Measurements from ENCODE around the gene UNC5B.
"Not testable (repeated sequence)": the region's sequence is repeated elsewhere in the genome, so short reads cannot be mapped to it uniquely, and the experiment has no call there.

Gene UNC5B

GRCh38 chr10:71269301-71270288 is 57.2 kb downstream of the UNC5B start:
- DNase-seq: no peak

- peak; percentile 62 for DNase-seq
Observed at GRCh38 chr10:71270301-71271220, 58.2 kb downstream of the UNC5B start.

GRCh38 chr10:71271662-71272055 is 59.3 kb downstream of the UNC5B start:
- DNase-seq: no peak

- no peak for DNase-seq
Observed at GRCh38 chr10:71272056-71272771, 59.8 kb downstream of the UNC5B start.

- DNase-seq: not testable (repeated sequence)
Observed at GRCh38 chr10:71272974-71273373, 60.6 kb downstream of the UNC5B start.

GRCh38 chr10:71273506-71273905 is 61.1 kb downstream of the UNC5B start:
- DNase-seq: no peak

- no peak for DNase-seq
Observed at GRCh38 chr10:71274901-71275796, 62.8 kb downstream of the UNC5B start.

- DNase-seq: no peak
Observed at GRCh38 chr10:71276873-71277272, 64.5 kb downstream of the UNC5B start.

- DNase-seq: no peak
Observed at GRCh38 chr10:71277914-71278665, 65.7 kb downstream of the UNC5B start.

- no peak for DNase-seq
Observed at GRCh38 chr10:71278691-71279588, 66.6 kb downstream of the UNC5B start.

- no peak for DNase-seq
Observed at GRCh38 chr10:71279590-71280170, 67.3 kb downstream of the UNC5B start.

- no peak for DNase-seq
Observed at GRCh38 chr10:71280216-71280615, 67.8 kb downstream of the UNC5B start.

- DNase-seq: no peak
Observed at GRCh38 chr10:71280825-71281224, 68.5 kb downstream of the UNC5B start.

- DNase-seq: no peak
Observed at GRCh38 chr10:71281646-71282322, 69.4 kb downstream of the UNC5B start.

GRCh38 chr10:71282323-71282680 is 69.9 kb downstream of the UNC5B start:
- DNase-seq: no peak

- DNase-seq: no peak
Observed at GRCh38 chr10:71283410-71283809, 71.0 kb downstream of the UNC5B start.

GRCh38 chr10:71283876-71284275 is 71.5 kb downstream of the UNC5B start:
- no peak for DNase-seq

- DNase-seq: no peak
Observed at GRCh38 chr10:71284544-71285179, 72.3 kb downstream of the UNC5B start.

GRCh38 chr10:71285180-71285545 is 72.8 kb downstream of the UNC5B start:
- DNase-seq: peak; percentile 28

Measured in hematopoietic multipotent progenitor cell treated with erythropoietin and hydrocortisone succinate and interleukin-3 and kit ligand, for 8 days (in vitro differentiated cells).